HCT116 (cell line): Measurements from ENCODE around the gene STX16. TPM values are rescaled to one million over a fixed set of nuclear protein-coding genes. Genes with fewer than 3 reads are reported as not detected.

ENCODE experiments used
- ATAC-seq: fragments of 200-7000 bp; cut with Tn5 transposase; 2 replicates; pipeline ENCODE4 v1.9.1; 2020; ENCODE audit warnings: mild to moderate bottlenecking, moderate library complexity
- BruUV-seq: library from RNA; stranded (reverse); fragments of 400-500 nt; replicated peaks from 2 replicates; lab custom pipeline; 2021; lab: Mats Ljungman, UMichigan
- CTCF ChIA-PET: fragments of 300-600 bp; sonication (Branson Sonifier 250); formaldehyde crosslinking; loops from one replicate; lab custom pipeline; 2021; ENCODE audit warnings: antibody characterized with exemption; lab: Charles Lee
- POLR2A ChIA-PET: fragments of 300-600, 350-600 bp; sonication (Branson Sonifier 250); formaldehyde crosslinking; loops from one replicate; lab custom pipeline; 2021; ENCODE audit warnings: antibody characterized with exemption; lab: Charles Lee
- RAD21 ChIA-PET, 2 experiments: fragments of 300-600 bp; sonication (Branson Sonifier 250); formaldehyde crosslinking; loops; one replicate each; lab custom pipeline; 2023; ENCODE audit warnings: low total read pairs in 2 of 2; ENCODE audit not compliant: uncharacterized antibody in 2 of 2, unreplicated experiment in 2 of 2, low non-redundant PET in 1 of 2; lab: Charles Lee
- DNase-seq: peaks from one replicate; pipeline ENCODE4 v3.0.0-alpha.2; 2010; ENCODE audit warnings: low read depth, low spot score
- H2AFZ ChIP-seq: fragments of 200-600 bp; shearing (Covaris generic), sonication (generic); 2 replicates; pipeline ENCODE4 v1.6.1; 2017; ENCODE audit warnings: low read depth, mixed run types, mixed read lengths, antibody characterized with exemption, low read length; ENCODE audit not compliant: poor library complexity, severe bottlenecking
- H3K27ac ChIP-seq: 2 replicates; pipeline ENCODE4 v1.5.1; 2012; ENCODE audit warnings: low read depth, low read length
- H3K27me3 ChIP-seq: fragments of 200-600 bp; sonication (generic); 2 replicates; pipeline ENCODE4 v1.6.1; 2016; ENCODE audit warnings: mixed run types, low read length, mixed read lengths; ENCODE audit not compliant: insufficient read depth
- H3K36me3 ChIP-seq, 2 experiments: fragments of 200-500 bp in 1 of 2; fragments of 200-600 bp in 1 of 2; sonication (Bioruptor generic) in 1 of 2; sonication (generic) in 1 of 2; 2 replicates each; pipeline versions ENCODE4 v1.5.1 to v1.6.1; 2014 to 2016; ENCODE audit warnings: low read length in 2 of 2, inconsistent platforms in 1 of 2, mixed read lengths in 1 of 2, mixed run types in 1 of 2; ENCODE audit not compliant: insufficient read depth in 2 of 2, control insufficient read depth in 1 of 2
- H3K4me1 ChIP-seq, 2 experiments: fragments of 200-600 bp in 1 of 2; sonication (generic) in 1 of 2; 2 replicates each; pipeline versions ENCODE4 v1.5.1 to v1.6.1; 2012 to 2017; ENCODE audit warnings: low read length in 2 of 2, inconsistent platforms in 1 of 2, mild to moderate bottlenecking in 1 of 2, mixed read lengths in 1 of 2, mixed run types in 1 of 2, moderate library complexity in 1 of 2; ENCODE audit not compliant: insufficient read depth in 2 of 2, control insufficient read depth in 1 of 2
- H3K4me2 ChIP-seq: fragments of 200-600 bp; sonication (generic); 2 replicates; pipeline ENCODE4 v1.6.1; 2017; ENCODE audit warnings: mixed run types, low read length, mixed read lengths
- H3K4me3 ChIP-seq, 2 experiments: fragments of 200-600 bp in 1 of 2; sonication (generic) in 1 of 2; replicated peaks in 1 of 2; 2 replicates each; pipeline ENCODE4 v1.5.1; 2011 to 2016; ENCODE audit warnings: low read length in 2 of 2, control low read depth in 1 of 2, low read depth in 1 of 2, mild to moderate bottlenecking in 1 of 2, mixed read lengths in 1 of 2, mixed run types in 1 of 2
- H3K79me2 ChIP-seq: fragments of 200-600 bp; sonication (generic); 2 replicates; pipeline ENCODE4 v1.6.1; 2017; ENCODE audit warnings: mild to moderate bottlenecking, mixed run types, low read length, moderate library complexity, mixed read lengths; ENCODE audit not compliant: insufficient read depth
- H3K9ac ChIP-seq: fragments of 200-600 bp; sonication (generic); 2 replicates; pipeline ENCODE4 v1.6.1; 2016; ENCODE audit warnings: low read length, mixed read lengths
- H3K9me2 ChIP-seq: fragments of 200-600 bp; sonication (generic), shearing (Covaris generic); 2 replicates; pipeline ENCODE4 v1.6.1; 2017; ENCODE audit warnings: mixed run types, mild to moderate bottlenecking, moderate library complexity; ENCODE audit not compliant: insufficient read depth
- H3K9me3 ChIP-seq, 2 experiments: fragments of 200-500 bp in 1 of 2; fragments of 200-600 bp in 1 of 2; sonication (Bioruptor generic) in 1 of 2; sonication (generic) in 1 of 2; 2 replicates each; pipeline ENCODE4 v1.6.1; 2014 to 2017; ENCODE audit warnings: low read length in 2 of 2, mixed read lengths in 2 of 2, inconsistent platforms in 1 of 2, low read depth in 1 of 2, mild to moderate bottlenecking in 1 of 2, mixed run types in 1 of 2, moderate library complexity in 1 of 2; ENCODE audit not compliant: control insufficient read depth in 1 of 2, insufficient read depth in 1 of 2
- H4K20me1 ChIP-seq: fragments of 200-600 bp; sonication (generic), shearing (Covaris generic); 2 replicates; pipeline ENCODE4 v1.6.1; 2017; ENCODE audit warnings: mixed run types, mild to moderate bottlenecking, moderate library complexity; ENCODE audit not compliant: insufficient read depth
- CBX3 ChIP-seq: IDR thresholded peaks from 2 replicates; pipeline ENCODE4 v1.6.1; 2012; ENCODE audit warnings: low read depth
- EGR1 ChIP-seq: IDR thresholded peaks from 2 replicates; pipeline ENCODE4 v1.6.1; 2012; ENCODE audit warnings: low read depth
- ELF1 ChIP-seq: IDR thresholded peaks from 2 replicates; pipeline ENCODE4 v1.6.1; 2012; ENCODE audit warnings: low read depth, borderline replicate concordance
- FOSL1 ChIP-seq: IDR thresholded peaks from 2 replicates; pipeline ENCODE4 v1.6.1; 2012; ENCODE audit warnings: low read depth
- JUND ChIP-seq: IDR thresholded peaks from 2 replicates; pipeline ENCODE4 v1.6.1; 2012
- POLR2A ChIP-seq: IDR thresholded peaks from 2 replicates; pipeline ENCODE4 v1.7.0; 2011; ENCODE audit warnings: borderline replicate concordance; ENCODE audit not compliant: insufficient read depth, insufficient read length; ENCODE audit errors: extremely low read depth
- RAD21 ChIP-seq: IDR thresholded peaks from 2 replicates; pipeline ENCODE4 v1.6.1; 2012; ENCODE audit warnings: low read depth, mild to moderate bottlenecking
- REST ChIP-seq: IDR thresholded peaks from 2 replicates; pipeline ENCODE4 v1.6.1; 2012; ENCODE audit warnings: low read depth
- SP1 ChIP-seq: IDR thresholded peaks from 2 replicates; pipeline ENCODE4 v1.6.1; 2012; ENCODE audit warnings: low read depth
- YY1 ChIP-seq: IDR thresholded peaks from 2 replicates; pipeline ENCODE4 v1.6.1; 2011; ENCODE audit warnings: low read length, low read depth, moderate library complexity, mild to moderate bottlenecking; ENCODE audit not compliant: insufficient replicate concordance; ENCODE audit errors: extremely low read depth
- ZNF274 ChIP-seq: fragments of 200-500 bp; sonication (Bioruptor generic); IDR thresholded peaks from 2 replicates; pipeline ENCODE4 v1.6.1; 2014; ENCODE audit warnings: mild to moderate bottlenecking, low read depth, low read length, inconsistent platforms
- intact Hi-C: fragments of 100-400 bp; cut with micrococcal nuclease; formaldehyde crosslinking; loops from 2 replicates; pipeline ENCODE4 v1.10.0; 2022
- total RNA-seq: library from RNA; stranded (reverse); gene quantifications from one replicate; pipeline ENCODE4 v1.2.1, GENCODE V29; 2021; ENCODE audit not compliant: unreplicated experiment
- TF ChIP-seq, protein P1 (sequence below), 3 experiments: fragments of 200-600 bp in 1 of 3; sonication (generic) in 1 of 3; IDR thresholded peaks in 2 of 3; conservative IDR thresholded peaks in 1 of 3; 2 replicates each; pipeline ENCODE4 v1.5.1; 2012 to 2017; ENCODE audit warnings: low read depth in 2 of 3, low read length in 2 of 3, antibody characterized with exemption in 1 of 3, borderline replicate concordance in 1 of 3, control low read depth in 1 of 3, mild to moderate bottlenecking in 1 of 3, mixed read lengths in 1 of 3, mixed run types in 1 of 3, moderate library complexity in 1 of 3; ENCODE audit not compliant: insufficient read depth in 1 of 3

Gene STX16
- total RNA-seq, 1 experiment from 2014 or later = 55.1 TPM

- H3K9me2 ChIP-seq = no peaks in the 10 kb centered on the region
- intact Hi-C loops = no loop called here
- TF ChIP-seq ZNF274 (no peak), JUND (no peak), RAD21 (no peak), CBX3 (no peak), YY1 (no peak), POLR2A (no peak), ELF1 (no peak), REST (no peak), SP1 (no peak), FOSL1 (no peak), EGR1 (no peak)
- TF ChIP-seq, protein P1, sequence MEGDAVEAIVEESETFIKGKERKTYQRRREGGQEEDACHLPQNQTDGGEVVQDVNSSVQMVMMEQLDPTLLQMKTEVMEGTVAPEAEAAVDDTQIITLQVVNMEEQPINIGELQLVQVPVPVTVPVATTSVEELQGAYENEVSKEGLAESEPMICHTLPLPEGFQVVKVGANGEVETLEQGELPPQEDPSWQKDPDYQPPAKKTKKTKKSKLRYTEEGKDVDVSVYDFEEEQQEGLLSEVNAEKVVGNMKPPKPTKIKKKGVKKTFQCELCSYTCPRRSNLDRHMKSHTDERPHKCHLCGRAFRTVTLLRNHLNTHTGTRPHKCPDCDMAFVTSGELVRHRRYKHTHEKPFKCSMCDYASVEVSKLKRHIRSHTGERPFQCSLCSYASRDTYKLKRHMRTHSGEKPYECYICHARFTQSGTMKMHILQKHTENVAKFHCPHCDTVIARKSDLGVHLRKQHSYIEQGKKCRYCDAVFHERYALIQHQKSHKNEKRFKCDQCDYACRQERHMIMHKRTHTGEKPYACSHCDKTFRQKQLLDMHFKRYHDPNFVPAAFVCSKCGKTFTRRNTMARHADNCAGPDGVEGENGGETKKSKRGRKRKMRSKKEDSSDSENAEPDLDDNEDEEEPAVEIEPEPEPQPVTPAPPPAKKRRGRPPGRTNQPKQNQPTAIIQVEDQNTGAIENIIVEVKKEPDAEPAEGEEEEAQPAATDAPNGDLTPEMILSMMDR (IDR thresholded peaks at IDR 0.05 in 2 of 3, conservative IDR thresholded peaks at IDR 0.05 in 1 of 3; ENCODE audit: borderline replicate concordance in 1 of 3, insufficient read depth in 1 of 3, low read depth in 2 of 3, low read length in 2 of 3) = no peak
- TF ChIP-seq, all 23 proteins: peak for 0
- Histone ChIP-seq H3K4me2 (no peak overlapping the region), H3K36me3 (peaks cover 47 to 50% of the 10 kb centered on the region in 2 experiments), H3K79me2 (peaks cover 5% of the 10 kb centered on the region; the same call in 1 of the 2 replicates), H3K27me3 (no peaks in the 10 kb centered on the region), H3K4me3 (no peak overlapping the region), H3K9ac (no peak overlapping the region), H2AFZ (no peak overlapping the region), H3K4me1 (no peaks in the 10 kb centered on the region), H3K9me3 (no peaks in the 10 kb centered on the region), H3K27ac (no peak overlapping the region), H4K20me1 (no peaks in the 10 kb centered on the region)
- CTCF ChIA-PET = no interaction called here
- ATAC-seq (no peak), DNase-seq (no peak)
- RAD21 ChIA-PET = no interaction called here
- POLR2A ChIA-PET = interaction anchor here (1.1 kb wide), 1 partner anchor 9 kb away, joined by 3 read pairs; no protein-coding TSS in a partner anchor
- BruUV-seq = no TSS peak
Measured at GRCh38 chr20:58673119-58673518, 22.0 kb downstream of the STX16 start.
